ENCODE results near the gene ONECUT2.

GRCh38 chr18:57533868-57534510 is 98.8 kb downstream of the ONECUT2 start:
- no peak for TF ChIP-seq POLR2AphosphoS5 (IDR thresholded peaks at IDR 0.05; ENCODE audit: low read depth, low read length)
- no peak for TF ChIP-seq POLR2A (IDR thresholded peaks at IDR 0.05; ENCODE audit: low read depth, low read length)
